SK-N-SH (cell line): Measurements from ENCODE around the gene MMP3. TPM values are rescaled to one million over a fixed set of nuclear protein-coding genes. Genes with fewer than 3 reads are reported as not detected.

Source experiments
- CTCF ChIA-PET: fragments of 300-600, 350-600 bp; formaldehyde crosslinking; extraction: SDS; loops from one replicate; lab custom pipeline; 2021; lab: Yijun Ruan, JAX
- POLR2A ChIA-PET: fragments of 350-600 bp; sonication (Branson Sonifier 250); formaldehyde crosslinking; extraction: SDS; loops from one replicate; lab custom pipeline; 2020; ENCODE audit warnings: antibody characterized with exemption, inconsistent platforms; lab: Yijun Ruan, JAX
- DNase-seq: peaks from one replicate; pipeline ENCODE4 v3.0.0; 2012
- H2AFZ ChIP-seq: fragments of 200-600 bp; sonication (generic); 2 replicates; pipeline ENCODE4 v1.8.1; 2016; ENCODE audit warnings: antibody characterized with exemption, mild to moderate bottlenecking, low read depth
- H3F3A ChIP-seq: fragments of 200-600 bp; sonication (generic); replicated peaks from 2 replicates; pipeline ENCODE3; 2016; ENCODE audit warnings: antibody characterized with exemption, mild to moderate bottlenecking; ENCODE audit not compliant: insufficient read depth
- H3K27ac ChIP-seq, 2 experiments: fragments of 200-500 bp in 1 of 2; fragments of 200-600 bp in 1 of 2; sonication (Bioruptor generic) in 1 of 2; sonication (generic), shearing (Covaris generic) in 1 of 2; 2 replicates each; pipeline versions ENCODE4 v1.5.1 to v1.6.1; 2014 to 2016; ENCODE audit warnings: low read depth in 2 of 2, inconsistent platforms in 1 of 2, low read length in 1 of 2, mild to moderate bottlenecking in 1 of 2, mixed read lengths in 1 of 2
- H3K27me3 ChIP-seq: fragments of 200-600 bp; sonication (generic), shearing (Covaris generic); 2 replicates; pipeline ENCODE4 v1.6.1; 2016; ENCODE audit warnings: mixed run types; ENCODE audit not compliant: insufficient read depth
- H3K36me3 ChIP-seq, 2 experiments: fragments of 200-500 bp in 1 of 2; fragments of 200-600 bp in 1 of 2; sonication (Bioruptor generic) in 1 of 2; sonication (generic) in 1 of 2; replicated peaks in 1 of 2; 2 replicates each; pipeline versions ENCODE3 to v1.5.1; 2014 to 2016; ENCODE audit warnings: low read length in 1 of 2, mild to moderate bottlenecking in 1 of 2; ENCODE audit not compliant: insufficient read depth in 2 of 2, control insufficient read depth in 1 of 2
- H3K4me1 ChIP-seq, 2 experiments: fragments of 200-500 bp in 1 of 2; fragments of 200-600 bp in 1 of 2; sonication (Bioruptor generic) in 1 of 2; sonication (generic), shearing (Covaris generic) in 1 of 2; 2 replicates each; pipeline versions ENCODE4 v1.5.1 to v1.6.1; 2014 to 2016; ENCODE audit warnings: low read depth in 1 of 2, low read length in 1 of 2, mixed run types in 1 of 2; ENCODE audit not compliant: insufficient read depth in 2 of 2, control insufficient read depth in 1 of 2
- H3K4me2 ChIP-seq: fragments of 200-600 bp; sonication (generic), shearing (Covaris generic); 2 replicates; pipeline ENCODE4 v1.6.1; 2017; ENCODE audit warnings: mixed run types
- H3K4me3 ChIP-seq, 2 experiments: fragments of 200-500 bp in 1 of 2; fragments of 200-600 bp in 1 of 2; sonication (Bioruptor generic) in 1 of 2; sonication (generic), shearing (Covaris generic) in 1 of 2; 2 replicates each; pipeline versions ENCODE4 v1.5.1 to v1.8.1; 2014 to 2016; ENCODE audit warnings: low read depth in 2 of 2, inconsistent platforms in 1 of 2, low read length in 1 of 2, mild to moderate bottlenecking in 1 of 2, mixed read lengths in 1 of 2, moderate library complexity in 1 of 2
- H3K79me2 ChIP-seq: fragments of 200-600 bp; sonication (generic); 2 replicates; pipeline ENCODE4 v1.8.1; 2017; ENCODE audit warnings: mild to moderate bottlenecking; ENCODE audit not compliant: insufficient read depth
- H3K9ac ChIP-seq: fragments of 200-600 bp; sonication (generic); 2 replicates; pipeline ENCODE4 v1.6.1; 2017; ENCODE audit warnings: mixed run types
- H3K9me2 ChIP-seq: fragments of 200-600 bp; sonication (generic); 2 replicates; pipeline ENCODE4 v1.6.1; 2017; ENCODE audit warnings: mixed run types
- H3K9me3 ChIP-seq: fragments of 200-600 bp; sonication (generic); 2 replicates; pipeline ENCODE4 v1.6.1; 2017; ENCODE audit warnings: mixed run types, mild to moderate bottlenecking, moderate library complexity
- H4K20me1 ChIP-seq: fragments of 200-600 bp; sonication (generic); 2 replicates; pipeline ENCODE4 v1.6.1; 2017; ENCODE audit warnings: mild to moderate bottlenecking, mixed run types; ENCODE audit not compliant: insufficient read depth
- CTCF ChIP-seq: fragments of 200-600 bp; sonication (generic); IDR thresholded peaks from 2 replicates; pipeline ENCODE4 v1.6.1; 2017; ENCODE audit warnings: antibody characterized with exemption, mild to moderate bottlenecking, moderate library complexity
- ELF1 ChIP-seq: IDR thresholded peaks from 2 replicates; pipeline ENCODE4 v1.4.0; 2012
- EP300 ChIP-seq, 2 experiments: IDR thresholded peaks; 2 replicates each; pipeline versions ENCODE4 v1.4.0 to v1.6.1; 2012; ENCODE audit warnings: borderline replicate concordance in 1 of 2, low read depth in 1 of 2, low read length in 1 of 2
- FOSL2 ChIP-seq: IDR thresholded peaks from 2 replicates; pipeline ENCODE4 v1.4.0; 2012; ENCODE audit warnings: low read depth, mild to moderate bottlenecking, moderate library complexity, borderline replicate concordance
- JUND ChIP-seq: IDR thresholded peaks from 2 replicates; pipeline ENCODE4 v1.4.0; 2012
- MAX ChIP-seq: IDR thresholded peaks from 2 replicates; pipeline ENCODE4 v1.4.0; 2012; ENCODE audit warnings: low read depth
- MEF2A ChIP-seq: IDR thresholded peaks from 2 replicates; pipeline ENCODE4 v1.4.0; 2012; ENCODE audit warnings: low read depth, borderline replicate concordance
- NFIC ChIP-seq: IDR thresholded peaks from 2 replicates; pipeline ENCODE4 v1.4.0; 2012; ENCODE audit warnings: borderline replicate concordance
- PBX3 ChIP-seq: IDR thresholded peaks from 2 replicates; pipeline ENCODE4; 2012
- RAD21 ChIP-seq: IDR thresholded peaks from 2 replicates; pipeline ENCODE4 v1.6.1; 2012; ENCODE audit warnings: mild to moderate bottlenecking, low read length
- RXRA ChIP-seq: IDR thresholded peaks from 2 replicates; pipeline ENCODE4 v1.4.0; 2012; ENCODE audit warnings: low read depth, mild to moderate bottlenecking, borderline replicate concordance
- SMC3 ChIP-seq: IDR thresholded peaks from 2 replicates; pipeline ENCODE4 v1.6.1; 2012; ENCODE audit warnings: low read depth, low read length, improper control_type of control experiment
- TCF12 ChIP-seq: IDR thresholded peaks from 2 replicates; pipeline ENCODE4 v1.4.0; 2012
- USF2 ChIP-seq: fragments of 150-350 bp; IDR thresholded peaks from 2 replicates; pipeline ENCODE4 v1.6.1; 2017; ENCODE audit warnings: antibody characterized with exemption, low read length, low read depth, borderline replicate concordance
- YY1 ChIP-seq: IDR thresholded peaks from 2 replicates; pipeline ENCODE4 v1.4.0; 2012; ENCODE audit warnings: low read depth, mild to moderate bottlenecking
- ZBTB33 ChIP-seq: IDR thresholded peaks from 2 replicates; pipeline ENCODE4 v1.4.0; 2012; ENCODE audit warnings: low read depth, borderline replicate concordance
- WGBS: methylation state at CpG from one replicate; pipeline ENCODE4 v1.1.6; 2017; ENCODE audit warnings: low lambda C conversion rate; 5-methylcytosine and 5-hydroxymethylcytosine counted together
- polyA plus RNA-seq, 3 experiments: library from polyadenylated mRNA; depleted of rRNA; stranded (reverse); fragments of >200 nt; gene quantifications; 2 replicates each; pipeline ENCODE4 v1.2.3, GENCODE V29; 2012

MMP3 gene
- polyA plus RNA-seq, 1 of the 3 experiments (the other 2 are of a cell fraction): 39.3 TPM

DNA sequence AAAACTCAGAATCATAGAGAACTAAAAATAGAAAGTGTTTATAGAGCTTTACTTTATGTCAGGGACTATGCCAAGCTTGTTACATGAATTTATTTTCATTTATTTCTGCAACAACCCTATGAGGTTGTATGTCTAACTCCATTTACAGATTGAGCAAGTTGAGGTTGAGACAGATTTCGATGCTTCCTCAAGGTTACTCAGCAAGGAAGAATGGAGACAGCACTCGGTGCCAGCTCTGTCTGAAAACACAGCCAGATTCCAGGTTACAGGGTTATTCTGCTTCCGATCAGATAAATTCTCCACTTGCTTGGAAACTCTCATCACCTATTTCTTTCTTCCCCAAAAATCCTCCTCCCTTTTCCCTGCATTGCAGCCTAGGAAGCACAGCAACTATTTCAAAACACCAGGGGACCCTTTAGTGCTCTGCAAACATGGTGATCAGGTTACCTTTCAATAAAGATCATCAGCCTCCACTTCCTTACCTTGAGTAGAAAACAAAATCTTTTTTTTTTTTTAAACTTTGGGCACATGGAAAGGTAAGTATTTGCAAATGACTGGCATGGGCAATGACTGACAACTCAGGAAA, 7.0 kb downstream of the MMP3 start:
- ChIA-PET CTCF (interaction anchor here (1.0 kb wide), 1 partner anchor 41 kb away, joined by 3 read pairs; no protein-coding TSS in a partner anchor), POLR2A (no interaction called here)
- WGBS: 7% methylated on average over 3 of the region's 3 CpGs
- Histone ChIP-seq H3K4me1 (peaks cover 0 to 16% of the 10 kb centered on the region in 2 experiments; a peak in 2 of 4 replicates), H3K79me2 (no peaks in the 10 kb centered on the region), H3K9ac (no peak overlapping the region), H3K4me2 (peak overlapping the region; percentile 27; the same call in 1 of the 2 replicates), H2AFZ (peak overlapping the region; percentile 60), H3F3A (peaks cover 10% of the 10 kb centered on the region), H3K27ac (peak overlapping the region; percentile 6 to 47; a peak in 3 of 4 replicates), H3K4me3 (no peak overlapping the region), H3K27me3 (no peaks in the 10 kb centered on the region), H4K20me1 (no peaks in the 10 kb centered on the region), H3K9me2 (no peaks in the 10 kb centered on the region), H3K9me3 (no peaks in the 10 kb centered on the region), H3K36me3 (no peaks in the 10 kb centered on the region)
- TF ChIP-seq SMC3: no peak
- no peak for TF ChIP-seq ELF1
- peak; percentile 43 for TF ChIP-seq JUND
- no peak for TF ChIP-seq MAX
- TF ChIP-seq NFIC: peak; percentile 82
- TF ChIP-seq YY1: no peak
- peak; percentile 39; the same call in 1 of the 2 replicates for TF ChIP-seq FOSL2
- TF ChIP-seq TCF12: peak; percentile 58
- peak; percentile 41; the same call in 1 of the 2 replicates for TF ChIP-seq RXRA
- TF ChIP-seq EP300 (IDR thresholded peaks at IDR 0.05; ENCODE audit: borderline replicate concordance in 1 of 2, low read depth in 1 of 2, low read length in 1 of 2): peak in 1 of 2 experiments; percentile 53; a peak in 1 of 4 replicates
- peak; percentile 63 for TF ChIP-seq PBX3
- no peak for DNase-seq

DNA sequence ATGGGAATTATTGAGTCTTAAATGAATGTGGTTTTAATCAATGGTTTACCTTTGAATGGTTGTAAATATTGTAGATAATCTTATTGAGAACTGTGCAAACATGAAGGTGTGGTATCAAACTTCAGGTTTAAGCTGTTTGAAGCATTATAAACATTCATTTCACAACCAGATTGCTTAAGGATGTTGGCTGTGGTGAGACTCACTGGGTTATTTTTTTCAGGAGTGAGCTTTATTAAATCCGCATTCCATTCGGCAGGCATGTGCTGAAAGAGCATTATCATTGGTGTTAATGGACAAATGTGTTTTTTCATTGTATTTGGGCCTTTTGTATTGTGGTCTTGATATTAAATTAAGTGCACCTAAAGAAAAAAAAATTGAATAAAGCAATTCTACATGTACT, 9.7 kb downstream of the MMP3 start:
- no peaks in the 10 kb centered on the region for H3K36me3 ChIP-seq
- H3K9me2 ChIP-seq: no peaks in the 10 kb centered on the region
- H4K20me1 ChIP-seq: no peaks in the 10 kb centered on the region
- H2AFZ ChIP-seq: no peak overlapping the region
- no peak overlapping the region; a peak in 1 of 4 replicates for H3K4me3 ChIP-seq
- H3K4me1 ChIP-seq: peaks cover 0 to 27% of the 10 kb centered on the region in 2 experiments; a peak in 3 of 4 replicates
- no peak overlapping the region for H3K4me2 ChIP-seq
- H3K79me2 ChIP-seq: no peaks in the 10 kb centered on the region
- H3K27ac ChIP-seq: no peak overlapping the region
- TF ChIP-seq ZBTB33 (no peak), USF2 (no peak), CTCF (no peak), RAD21 (no peak), MEF2A (no peak), PBX3 (no peak)
- POLR2A ChIA-PET: no interaction called here
- no peaks in the 10 kb centered on the region for H3K27me3 ChIP-seq
- WGBS: 49% methylated on average over 2 of the region's 2 CpGs
- no peak for DNase-seq
- CTCF ChIA-PET: interaction anchor here (0.9 kb wide), 1 partner anchor 23 kb away, joined by 4 read pairs; no protein-coding TSS in a partner anchor
- peaks cover 10% of the 10 kb centered on the region for H3F3A ChIP-seq
- no peak overlapping the region for H3K9ac ChIP-seq
- H3K9me3 ChIP-seq: no peaks in the 10 kb centered on the region
